Activated CD4-positive, alpha-beta T cell treated with anti-CD3 and anti-CD28 coated beads, Interleukin-2, amount 10 ng/mL, durations not matched to agents 24 days and 14 days (primary cell): ENCODE data around the gene FOLR1. TPM values are rescaled to one million over a fixed set of nuclear protein-coding genes. Genes with fewer than 3 reads are reported as not detected.

Experiments used
- DNase-seq: peaks from one replicate; pipeline ENCODE4 v3.0.0; 2022
- H3K27ac Mint-ChIP-seq: one replicate; pipeline ENCODE4 v1.8.0; 2022; ENCODE audit warnings: mild to moderate bottlenecking, mixed read lengths
- H3K27me3 Mint-ChIP-seq: one replicate; pipeline ENCODE4 v1.8.0; 2022; ENCODE audit warnings: mixed read lengths
- H3K36me3 Mint-ChIP-seq: one replicate; pipeline ENCODE4 v1.8.0; 2022; ENCODE audit warnings: low read depth, mild to moderate bottlenecking, mixed read lengths
- H3K4me1 Mint-ChIP-seq: one replicate; pipeline ENCODE4 v1.8.0; 2021; ENCODE audit warnings: mixed read lengths
- H3K4me3 Mint-ChIP-seq: one replicate; pipeline ENCODE4 v1.8.0; 2022; ENCODE audit warnings: mild to moderate bottlenecking, moderate library complexity, mixed read lengths
- H3K9me3 Mint-ChIP-seq: one replicate; pipeline ENCODE4 v1.8.0; 2021; ENCODE audit warnings: mixed read lengths
- intact Hi-C: fragments of 100-400 bp; cut with micrococcal nuclease; formaldehyde crosslinking; loops from one replicate; pipeline ENCODE4 v1.15.1; 2023
- total RNA-seq: library from RNA; stranded (reverse); gene quantifications from 2 replicates; pipeline ENCODE4 v1.2.3, GENCODE V29; 2022

The FOLR1 gene
- total RNA-seq, 1 donor from 2014 or later = not detected

GRCh38 chr11:72222907-72223614 is 31.1 kb downstream of the FOLR1 start:
- Mint-ChIP-seq H3K4me1 (peaks cover 20% of the 10 kb centered on the region), H3K36me3 (peaks cover 8% of the 10 kb centered on the region), H3K4me3 (peak overlapping the region; percentile 98), H3K27ac (peak overlapping the region; percentile 87), H3K27me3 (peaks cover 8% of the 10 kb centered on the region), H3K9me3 (no peaks in the 10 kb centered on the region)
- intact Hi-C loops = loop anchor here (1.0 kb wide), 6 partner anchors 111 to 211 kb away; partner anchors contain the start of genes ANAPC15, CLPB, LAMTOR1 and LRRC51
- peak; percentile 99 for DNase-seq

DNA sequence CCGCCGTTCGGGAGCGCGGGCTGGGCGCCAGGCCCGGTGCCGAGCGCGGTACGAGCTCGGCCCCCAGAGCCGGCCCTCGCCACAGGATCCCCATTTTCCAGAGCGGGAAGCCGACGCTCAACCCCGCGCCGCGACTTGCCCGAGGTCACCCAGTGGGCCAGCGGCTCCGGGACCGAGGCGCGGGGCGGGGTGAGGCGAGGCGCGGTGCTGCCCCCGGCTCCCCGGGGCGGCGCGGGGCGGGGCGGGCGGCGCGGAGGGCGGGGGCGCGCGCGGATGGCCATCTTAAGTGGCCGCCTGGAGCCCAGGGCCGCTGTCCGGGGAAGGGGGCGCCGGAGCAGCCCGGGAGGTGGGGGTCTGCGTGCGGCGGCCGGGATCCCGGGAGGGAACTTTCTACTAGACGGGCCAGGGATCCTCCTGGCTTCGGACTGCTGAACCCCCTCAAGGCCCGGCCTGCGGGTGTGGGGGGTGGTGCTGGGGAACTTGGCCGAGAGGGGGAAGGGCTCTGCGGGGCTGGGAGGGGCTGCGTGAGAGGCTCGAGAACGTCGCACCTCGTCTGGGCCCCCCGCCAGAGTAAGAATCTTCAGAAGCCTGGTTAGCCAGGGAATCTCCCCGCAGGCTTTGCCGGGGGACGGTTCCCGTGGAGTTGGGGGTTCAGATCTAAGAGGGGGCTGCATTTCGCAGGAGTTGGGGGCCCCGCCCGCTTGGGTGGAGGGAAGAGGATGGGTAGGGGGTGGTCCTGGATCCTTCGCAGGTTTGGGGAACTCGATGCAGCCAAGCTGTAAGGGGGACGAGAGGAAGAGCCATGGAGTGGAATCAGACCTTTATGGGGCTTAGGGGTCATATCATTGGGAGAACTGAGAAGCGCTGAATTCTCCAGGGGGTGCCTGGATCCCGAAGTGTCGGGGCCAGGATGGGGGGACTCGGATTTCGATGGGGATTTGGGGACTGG is 31.9 kb downstream of the FOLR1 start:
- peak overlapping the region; percentile 98 for H3K4me3 Mint-ChIP-seq
- peaks cover 11% of the 10 kb centered on the region for H3K36me3 Mint-ChIP-seq
- H3K27ac Mint-ChIP-seq = peak overlapping the region; percentile 93
- peaks cover 2% of the 10 kb centered on the region for H3K27me3 Mint-ChIP-seq
- no peaks in the 10 kb centered on the region for H3K9me3 Mint-ChIP-seq
- intact Hi-C loops = loop anchor here (1.0 to 2.0 kb wide), 8 partner anchors 15 to 295 kb away; partner anchors contain the start of genes ANAPC15, CLPB, LAMTOR1 and LRRC51
- H3K4me1 Mint-ChIP-seq = peaks cover 20% of the 10 kb centered on the region
- DNase-seq = peak; percentile 92

DNA sequence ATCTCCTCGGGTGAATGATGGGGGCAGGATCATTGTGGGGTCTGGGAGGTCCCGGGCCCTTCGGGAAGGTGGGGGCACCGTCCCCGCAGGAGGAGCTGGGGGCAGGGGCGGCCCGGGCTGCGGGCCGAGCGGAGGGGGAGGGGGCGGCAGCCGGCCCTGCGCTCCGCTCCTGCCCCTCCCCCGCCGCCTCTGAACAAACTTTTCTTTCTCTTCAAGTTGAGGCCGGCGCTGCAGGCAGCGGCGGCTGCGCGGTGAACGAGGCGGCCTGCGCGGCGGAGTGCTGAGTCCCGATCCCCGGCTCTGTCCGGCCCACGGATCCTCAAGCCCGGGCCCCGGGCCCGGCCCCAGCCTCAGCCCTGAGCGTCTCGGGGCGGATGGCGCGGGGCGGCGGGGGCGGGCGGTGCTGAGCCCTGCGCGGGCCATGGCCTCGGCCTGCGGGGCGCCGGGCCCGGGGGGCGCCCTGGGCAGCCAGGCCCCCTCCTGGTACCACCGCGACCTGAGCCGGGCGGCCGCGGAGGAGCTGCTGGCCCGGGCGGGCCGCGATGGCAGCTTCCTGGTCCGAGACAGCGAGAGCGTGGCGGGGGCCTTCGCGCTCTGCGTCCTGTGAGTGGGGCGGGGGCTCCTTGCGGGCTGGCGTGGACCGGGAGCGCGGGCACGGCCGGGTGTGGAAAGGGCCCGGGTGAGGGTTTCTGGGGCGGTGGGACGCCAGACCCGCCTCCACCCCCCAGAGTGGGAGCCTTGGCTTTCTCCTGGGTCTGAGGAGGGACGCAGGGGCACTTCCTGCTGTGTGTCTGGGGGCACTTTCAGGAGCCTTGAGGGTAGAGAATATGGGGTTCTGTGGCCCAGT is 32.8 kb downstream of the FOLR1 start, which contains the start of gene INPPL1:
Gene INPPL1 (plus strand): TSS at position 204 of the 847 bp plus-strand sequence. CDS start 218 bp downstream, at position 422.
- Mint-ChIP-seq H3K36me3 (peaks cover 16% of the 10 kb centered on the region), H3K27me3 (no peaks in the 10 kb centered on the region), H3K27ac (peak within 1 kb of the TSS; percentile 93), H3K4me1 (peaks cover 20% of the 10 kb centered on the region), H3K9me3 (no peaks in the 10 kb centered on the region), H3K4me3 (peak within 1 kb of the TSS; percentile 98)
- intact Hi-C loops = loop anchor here (2.0 kb wide), 2 partner anchors 14 to 296 kb away; partner anchors contain the start of genes RNF121 and XNDC1N
- peak; percentile 85 for DNase-seq

DNA sequence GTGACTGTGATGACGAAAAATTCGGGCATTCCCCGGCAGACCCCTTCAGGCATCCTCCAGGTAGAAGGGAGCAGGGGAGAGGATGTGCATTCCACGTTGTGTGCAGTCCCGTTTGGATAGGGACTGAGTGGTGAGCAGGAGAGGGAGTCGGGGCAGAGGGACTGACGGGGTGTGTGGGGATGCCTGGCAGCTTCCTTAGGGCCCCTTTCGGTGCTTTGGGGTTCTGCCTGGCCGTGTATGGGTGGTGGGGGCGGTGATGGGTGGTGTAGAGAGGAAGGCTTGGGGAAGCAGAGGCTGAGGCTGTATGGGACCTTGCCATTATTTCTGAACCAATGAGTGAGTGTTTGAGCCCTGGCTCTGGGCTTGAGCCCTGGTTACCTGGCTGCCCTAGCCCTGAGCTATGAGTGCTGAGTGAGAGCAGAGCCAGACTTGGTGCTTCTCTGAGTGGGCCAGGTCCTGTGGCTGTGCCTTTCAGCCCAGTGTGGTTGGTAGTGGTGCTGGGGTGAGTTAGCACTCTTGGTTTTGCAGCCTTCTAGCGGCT is 33.5 kb downstream of the FOLR1 start:
- no peaks in the 10 kb centered on the region for H3K9me3 Mint-ChIP-seq
- peak overlapping the region; percentile 98 for H3K4me3 Mint-ChIP-seq
- intact Hi-C loops = loop anchor here (2.0 kb wide), 2 partner anchors 13 to 297 kb away; partner anchors contain the start of genes RNF121 and XNDC1N
- peak; percentile 76 for DNase-seq
- no peaks in the 10 kb centered on the region for H3K27me3 Mint-ChIP-seq
- H3K27ac Mint-ChIP-seq = peak overlapping the region; percentile 92
- H3K36me3 Mint-ChIP-seq = peaks cover 19% of the 10 kb centered on the region
- H3K4me1 Mint-ChIP-seq = peaks cover 20% of the 10 kb centered on the region

GRCh38 chr11:72226701-72227100 is 34.8 kb downstream of the FOLR1 start:
- Mint-ChIP-seq H3K9me3 (no peaks in the 10 kb centered on the region), H3K27ac (no peak overlapping the region)
- intact Hi-C loops = no loop called here

DNA sequence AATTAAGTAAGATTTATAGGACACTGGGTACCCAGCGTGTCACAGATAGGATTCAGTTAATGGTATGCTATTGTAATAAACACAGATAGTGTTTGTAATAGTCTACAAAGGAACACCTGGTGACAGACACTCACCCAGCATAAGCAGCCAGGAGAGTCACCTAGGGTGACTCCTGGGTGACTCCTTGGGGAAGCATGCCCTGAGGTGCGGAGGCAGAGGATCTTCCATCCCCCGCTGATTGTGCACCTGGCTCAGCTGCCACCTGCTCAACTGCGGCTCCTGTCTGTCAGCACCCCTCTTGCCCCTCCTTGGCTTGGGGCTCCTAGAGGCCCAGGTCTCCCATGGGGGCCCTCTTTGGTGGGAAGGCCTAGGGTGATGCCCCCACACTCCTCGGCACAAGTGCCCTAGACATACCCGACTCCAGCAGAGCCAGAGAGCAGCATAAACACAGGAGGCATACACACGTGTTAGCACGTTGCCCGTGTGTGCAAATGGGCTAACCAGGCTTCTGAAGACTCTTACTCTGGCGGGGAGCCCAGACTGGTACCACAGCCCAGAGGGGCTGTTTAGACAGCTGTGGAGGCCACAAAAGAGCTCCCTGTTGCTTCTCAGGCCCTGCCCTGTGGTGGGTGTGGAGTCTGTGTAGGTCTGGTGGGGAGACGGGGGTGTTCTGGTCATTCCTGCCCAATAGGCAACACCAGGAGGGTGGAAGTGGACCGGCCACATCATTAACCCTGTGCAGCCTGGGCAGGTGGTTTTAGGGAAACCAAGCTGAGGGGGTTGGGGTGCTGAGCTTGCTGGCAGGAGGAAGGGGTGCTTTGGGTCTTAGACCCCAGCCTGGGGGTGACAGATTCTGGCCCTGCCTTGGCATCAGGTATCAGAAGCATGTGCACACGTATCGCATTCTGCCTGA is 35.6 kb downstream of the FOLR1 start:
- intact Hi-C loops = no loop called here
- peaks cover 14% of the 10 kb centered on the region for H3K4me1 Mint-ChIP-seq
- no peak overlapping the region for H3K27ac Mint-ChIP-seq
- no peak for DNase-seq
- H3K36me3 Mint-ChIP-seq = peaks cover 34% of the 10 kb centered on the region
- H3K4me3 Mint-ChIP-seq = no peak overlapping the region
- no peaks in the 10 kb centered on the region for H3K9me3 Mint-ChIP-seq
- no peaks in the 10 kb centered on the region for H3K27me3 Mint-ChIP-seq

More at GRCh38 chr11:72226701-72227100, 34.8 kb downstream of the FOLR1 start:
- Mint-ChIP-seq H3K36me3 (peaks cover 27% of the 10 kb centered on the region), H3K4me1 (peaks cover 20% of the 10 kb centered on the region), H3K27me3 (no peaks in the 10 kb centered on the region), H3K4me3 (no peak overlapping the region)
- DNase-seq = no peak

- no peaks in the 10 kb centered on the region for H3K27me3 Mint-ChIP-seq
- intact Hi-C loops = no loop called here
- peaks cover 36% of the 10 kb centered on the region for H3K36me3 Mint-ChIP-seq
- DNase-seq = no peak
- H3K4me3 Mint-ChIP-seq = no peak overlapping the region
- H3K9me3 Mint-ChIP-seq = no peaks in the 10 kb centered on the region
- H3K4me1 Mint-ChIP-seq = peaks cover 11% of the 10 kb centered on the region
- no peak overlapping the region for H3K27ac Mint-ChIP-seq
Observed at GRCh38 chr11:72228229-72228843, 36.4 kb downstream of the FOLR1 start.

DNA sequence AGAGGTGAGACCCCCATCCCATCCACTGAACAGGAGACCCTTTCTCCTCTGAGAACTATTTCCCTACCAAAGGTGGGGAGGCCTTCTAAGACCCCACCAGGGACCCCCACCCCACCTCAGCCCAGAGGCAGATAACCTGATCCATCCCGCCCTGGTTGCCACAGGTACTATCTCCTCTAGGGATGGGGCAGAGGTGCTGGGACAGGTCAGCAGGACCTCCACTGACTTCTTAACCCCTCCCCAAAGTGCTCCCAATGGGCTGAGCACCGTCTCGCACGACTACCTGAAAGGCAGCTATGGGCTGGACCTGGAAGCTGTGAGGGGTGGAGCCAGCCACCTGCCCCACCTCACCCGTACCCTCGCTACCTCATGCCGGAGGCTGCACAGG is 36.9 kb downstream of the FOLR1 start:
- Mint-ChIP-seq H3K4me1 (peaks cover 11% of the 10 kb centered on the region), H3K36me3 (peaks cover 41% of the 10 kb centered on the region), H3K27ac (no peak overlapping the region), H3K9me3 (no peaks in the 10 kb centered on the region), H3K4me3 (no peak overlapping the region), H3K27me3 (no peaks in the 10 kb centered on the region)
- intact Hi-C loops = no loop called here
- DNase-seq = no peak

DNA sequence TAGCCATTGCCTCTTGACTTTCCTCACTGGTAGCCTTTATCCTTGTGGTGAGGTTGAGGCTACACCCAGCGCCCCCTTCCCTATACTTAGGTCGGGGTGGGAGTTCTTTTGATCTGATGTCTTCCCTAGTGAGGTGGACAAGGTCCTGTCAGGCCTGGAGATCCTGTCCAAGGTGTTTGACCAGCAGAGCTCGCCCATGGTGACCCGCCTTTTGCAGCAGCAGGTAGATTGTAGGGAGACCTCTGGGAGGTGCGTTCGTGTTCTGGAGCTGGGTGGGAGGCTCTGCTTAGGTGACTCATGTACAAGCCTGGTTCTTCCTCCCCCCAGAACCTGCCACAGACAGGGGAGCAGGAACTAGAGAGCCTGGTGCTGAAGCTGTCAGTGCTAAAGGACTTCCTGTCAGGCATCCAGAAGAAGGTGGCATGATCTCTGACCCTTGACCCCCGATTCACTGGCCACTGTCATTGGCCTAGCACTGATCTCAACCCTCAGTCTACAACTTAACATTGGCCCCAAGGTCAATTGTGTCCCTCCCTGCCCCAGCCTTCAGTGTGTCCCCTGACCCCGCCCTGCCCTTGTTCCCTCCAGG is 37.5 kb downstream of the FOLR1 start:
- no peak for DNase-seq
- Mint-ChIP-seq H3K9me3 (no peaks in the 10 kb centered on the region), H3K4me3 (no peak overlapping the region), H3K27me3 (no peaks in the 10 kb centered on the region), H3K4me1 (peaks cover 8% of the 10 kb centered on the region), H3K27ac (no peak overlapping the region), H3K36me3 (peaks cover 44% of the 10 kb centered on the region)
- intact Hi-C loops = no loop called here

- Mint-ChIP-seq H3K36me3 (peaks cover 49% of the 10 kb centered on the region), H3K27ac (no peak overlapping the region), H3K9me3 (no peaks in the 10 kb centered on the region), H3K4me3 (no peak overlapping the region), H3K27me3 (no peaks in the 10 kb centered on the region), H3K4me1 (peaks cover 8% of the 10 kb centered on the region)
- intact Hi-C loops = no loop called here
- no peak for DNase-seq
Observed at GRCh38 chr11:72229925-72230763, 38.2 kb downstream of the FOLR1 start.

DNA sequence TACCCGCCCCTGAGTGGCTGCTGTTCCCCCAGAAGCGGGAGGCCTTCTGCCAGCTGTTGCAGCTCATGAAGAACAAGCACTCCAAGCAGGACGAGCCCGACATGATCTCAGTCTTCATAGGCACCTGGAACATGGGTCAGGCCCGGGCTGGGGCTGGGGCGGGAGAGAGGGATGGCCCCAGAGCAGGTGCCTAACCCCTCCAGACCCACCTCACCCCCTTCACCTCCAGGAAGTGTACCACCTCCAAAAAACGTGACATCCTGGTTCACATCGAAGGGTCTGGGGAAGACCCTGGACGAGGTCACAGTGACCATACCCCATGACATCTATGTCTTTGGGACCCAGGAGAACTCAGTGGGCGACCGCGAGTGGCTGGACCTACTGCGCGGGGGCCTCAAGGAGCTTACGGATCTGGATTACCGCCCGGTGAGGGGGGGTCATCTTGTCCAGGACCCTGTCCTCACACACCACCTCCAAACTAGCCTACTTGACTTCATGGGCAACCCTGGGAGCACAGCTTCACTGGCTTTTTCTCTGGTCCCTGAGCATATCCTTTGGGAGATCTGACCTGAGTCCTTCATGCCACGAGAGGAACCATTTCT is 38.9 kb downstream of the FOLR1 start:
- intact Hi-C loops = no loop called here
- Mint-ChIP-seq H3K36me3 (peaks cover 46% of the 10 kb centered on the region), H3K4me3 (no peak overlapping the region), H3K27me3 (no peaks in the 10 kb centered on the region), H3K4me1 (peaks cover 2% of the 10 kb centered on the region), H3K27ac (no peak overlapping the region), H3K9me3 (no peaks in the 10 kb centered on the region)
- DNase-seq = no peak
